Gastroesophageal sphincter (tissue), 4 donors: ENCODE results near the gene SPATA1. TPM values are rescaled to one million over a fixed set of nuclear protein-coding genes. Genes with fewer than 3 reads are reported as not detected.

Experiments used
- ATAC-seq: fragments of 150-250 bp; one replicate; pipeline ENCODE4 v1.9.1; 2016; ENCODE audit warnings: mild to moderate bottlenecking, moderate library complexity
- H3K27ac ChIP-seq, 4 donors: fragments of 200-600 bp; sonication (generic) in 3 of 4; 1 replicate in 3 of 4; 2 replicates in 1 of 4; pipeline ENCODE4 v1.5.1; 2016 to 2019
- H3K27me3 ChIP-seq: fragments of 200-600 bp; sonication (generic); one replicate; pipeline ENCODE4 v1.5.1; 2019
- H3K36me3 ChIP-seq, 2 donors: fragments of 200-600 bp; sonication (generic); one replicate each; pipeline ENCODE4 v1.5.1; 2019; ENCODE audit warnings: control low read depth in 1 of 2
- H3K4me1 ChIP-seq, 3 donors: fragments of 200-600 bp; sonication (generic); 1 replicate in 2 of 3; 2 replicates in 1 of 3; pipeline ENCODE4 v1.5.1; 2016 to 2019; ENCODE audit warnings: control low read depth in 2 of 3
- H3K4me3 ChIP-seq, 2 donors: fragments of 200-600 bp; sonication (generic); one replicate each; pipeline ENCODE4 v1.5.1; 2019; ENCODE audit warnings: mild to moderate bottlenecking in 1 of 2, moderate library complexity in 1 of 2
- H3K9me3 ChIP-seq, 3 donors: fragments of 200-600 bp; sonication (generic); one replicate each; pipeline ENCODE4 v1.5.1; 2017 to 2019; ENCODE audit warnings: control low read depth in 2 of 3
- EP300 ChIP-seq: sonication (generic); formaldehyde crosslinking; IDR thresholded peaks from one replicate; pipeline ENCODE4 v1.6.1; 2017; ENCODE audit warnings: antibody characterized with exemption, mild to moderate bottlenecking
- POLR2A ChIP-seq, 2 donors: fragments of 450-650 bp; IDR thresholded peaks; one replicate each; pipeline ENCODE4 v1.6.1; 2017; ENCODE audit warnings: antibody characterized with exemption in 2 of 2, mild to moderate bottlenecking in 2 of 2, moderate library complexity in 1 of 2
- POLR2AphosphoS5 ChIP-seq: sonication (generic); formaldehyde crosslinking; IDR thresholded peaks from one replicate; pipeline ENCODE4 v1.6.1; 2017; ENCODE audit warnings: antibody characterized with exemption
- WGBS, 2 donors: methylation state at CpG; one replicate each; pipeline ENCODE4 v1.1.5; 2018; ENCODE audit warnings: low coverage in 1 of 2; 5-methylcytosine and 5-hydroxymethylcytosine counted together
- total RNA-seq, 4 donors: library from RNA; depleted of rRNA; stranded (reverse); fragments of >200 nt; gene quantifications; one replicate each; pipeline ENCODE4 v1.1.0, GENCODE V29; 2016
- TF ChIP-seq, protein P1 (sequence below), 4 experiments: fragments of 200-600 bp in 2 of 4; fragments of 450-650 bp in 2 of 4; sonication (generic) in 1 of 4; IDR thresholded peaks; one replicate each; pipeline ENCODE4 v1.5.1; 2017 to 2019; ENCODE audit warnings: antibody characterized with exemption in 4 of 4, mild to moderate bottlenecking in 2 of 4, moderate library complexity in 2 of 4

Gene SPATA1
- total RNA-seq, 4 donors from 2014 or later, result 1.2 TPM; not detected in 3

DNA sequence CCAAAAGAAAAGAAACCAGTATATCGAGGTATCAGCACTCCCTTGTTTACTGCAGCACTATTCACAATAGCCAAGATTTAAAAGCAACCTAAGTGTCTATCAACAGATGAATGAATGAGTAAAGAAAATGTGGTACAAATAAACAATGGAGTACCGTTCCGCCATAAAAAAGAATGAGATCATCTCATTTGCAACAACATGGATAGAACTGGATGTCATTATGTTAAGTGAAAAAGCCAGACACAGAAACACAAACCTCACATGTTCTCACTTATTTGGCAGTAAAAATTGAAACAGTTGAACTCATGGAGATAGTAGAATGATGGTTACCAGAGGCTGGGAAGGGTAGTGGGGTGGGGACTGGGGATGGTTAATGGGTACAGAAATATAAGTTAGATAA lies 4.5 kb downstream of the SPATA1 start:
- Histone ChIP-seq H3K27ac (no peak overlapping the region), H3K27me3 (no peaks in the 10 kb centered on the region), H3K4me3 (no peak overlapping the region), H3K36me3 (no peaks in the 10 kb centered on the region), H3K4me1 (peaks cover 0 to 8% (median 0%) of the 10 kb centered on the region in 3 donors), H3K9me3 (peaks cover 0 to 9% (median 0%) of the 10 kb centered on the region in 3 donors)
- ATAC-seq, result no peak
- WGBS, 2 donors, result 82 to 94% methylated on average over 3 of the region's 3 CpGs
- TF ChIP-seq POLR2AphosphoS5, result no peak
- no peak for TF ChIP-seq POLR2A (IDR thresholded peaks at IDR 0.05)
- no peak for TF ChIP-seq EP300
- TF ChIP-seq, protein P1, sequence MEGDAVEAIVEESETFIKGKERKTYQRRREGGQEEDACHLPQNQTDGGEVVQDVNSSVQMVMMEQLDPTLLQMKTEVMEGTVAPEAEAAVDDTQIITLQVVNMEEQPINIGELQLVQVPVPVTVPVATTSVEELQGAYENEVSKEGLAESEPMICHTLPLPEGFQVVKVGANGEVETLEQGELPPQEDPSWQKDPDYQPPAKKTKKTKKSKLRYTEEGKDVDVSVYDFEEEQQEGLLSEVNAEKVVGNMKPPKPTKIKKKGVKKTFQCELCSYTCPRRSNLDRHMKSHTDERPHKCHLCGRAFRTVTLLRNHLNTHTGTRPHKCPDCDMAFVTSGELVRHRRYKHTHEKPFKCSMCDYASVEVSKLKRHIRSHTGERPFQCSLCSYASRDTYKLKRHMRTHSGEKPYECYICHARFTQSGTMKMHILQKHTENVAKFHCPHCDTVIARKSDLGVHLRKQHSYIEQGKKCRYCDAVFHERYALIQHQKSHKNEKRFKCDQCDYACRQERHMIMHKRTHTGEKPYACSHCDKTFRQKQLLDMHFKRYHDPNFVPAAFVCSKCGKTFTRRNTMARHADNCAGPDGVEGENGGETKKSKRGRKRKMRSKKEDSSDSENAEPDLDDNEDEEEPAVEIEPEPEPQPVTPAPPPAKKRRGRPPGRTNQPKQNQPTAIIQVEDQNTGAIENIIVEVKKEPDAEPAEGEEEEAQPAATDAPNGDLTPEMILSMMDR (IDR thresholded peaks at IDR 0.05), result no peak

DNA sequence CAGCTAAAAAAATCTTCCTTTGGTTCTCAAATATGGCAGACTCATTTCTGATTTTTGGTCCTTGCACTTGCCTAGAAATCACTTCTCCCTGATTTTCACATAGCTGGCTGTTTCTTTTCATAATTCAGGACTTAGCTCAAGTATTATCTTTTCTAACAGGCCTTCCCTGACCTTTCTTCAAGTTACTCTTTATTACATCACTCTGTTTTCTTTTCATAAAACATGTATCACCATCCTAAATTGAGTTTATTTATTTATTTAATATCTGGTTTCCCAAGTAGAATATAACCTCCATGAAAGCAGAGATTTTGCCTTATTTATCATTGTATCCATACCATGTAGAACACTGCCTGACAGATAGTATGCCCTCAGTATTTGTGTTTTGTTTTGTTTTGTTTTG lies 18.4 kb downstream of the SPATA1 start:
- Histone ChIP-seq H3K27ac (no peak overlapping the region), H3K4me3 (no peak overlapping the region), H3K36me3 (peaks cover 0 to 10% of the 10 kb centered on the region in 2 donors), H3K9me3 (no peaks in the 10 kb centered on the region), H3K27me3 (no peaks in the 10 kb centered on the region), H3K4me1 (no peaks in the 10 kb centered on the region)
- ATAC-seq, result no peak
- TF ChIP-seq POLR2AphosphoS5, result no peak
- TF ChIP-seq, protein P1 (IDR thresholded peaks at IDR 0.05), result no peak
- no peak for TF ChIP-seq POLR2A (IDR thresholded peaks at IDR 0.05)
- TF ChIP-seq EP300, result no peak

DNA sequence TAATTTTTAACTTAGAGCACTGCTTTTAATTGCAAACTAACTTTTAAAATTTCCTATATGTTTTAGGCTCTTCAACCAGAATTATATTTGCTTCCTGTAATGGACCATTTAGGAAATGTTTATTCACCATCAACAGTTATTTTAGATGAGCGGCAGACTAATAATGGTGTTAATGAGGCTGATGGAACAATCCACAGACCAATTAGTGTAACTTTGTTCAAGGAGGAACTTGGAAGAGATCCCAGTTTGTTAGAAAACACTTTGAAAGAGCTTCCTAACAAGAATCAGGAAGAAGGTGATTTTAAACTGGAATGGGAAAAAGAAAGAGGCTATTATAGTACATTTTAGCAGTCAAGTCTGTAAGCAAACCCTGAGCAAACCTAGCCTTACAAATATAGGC lies 19.6 kb downstream of the SPATA1 start:
- H3K27ac ChIP-seq, result no peak overlapping the region
- H3K36me3 ChIP-seq, result peaks cover 0 to 14% of the 10 kb centered on the region in 2 donors
- no peaks in the 10 kb centered on the region for H3K4me1 ChIP-seq
- 75 to 86% methylated on average over 1 of the region's 1 CpG for WGBS, 2 donors
- no peaks in the 10 kb centered on the region for H3K9me3 ChIP-seq
- no peaks in the 10 kb centered on the region for H3K27me3 ChIP-seq
- ATAC-seq, result no peak
- H3K4me3 ChIP-seq, result no peak overlapping the region
- TF ChIP-seq POLR2AphosphoS5 (no peak), EP300 (no peak), POLR2A (IDR thresholded peaks at IDR 0.05) (no peak)
- TF ChIP-seq, protein P1 (IDR thresholded peaks at IDR 0.05), result no peak

DNA sequence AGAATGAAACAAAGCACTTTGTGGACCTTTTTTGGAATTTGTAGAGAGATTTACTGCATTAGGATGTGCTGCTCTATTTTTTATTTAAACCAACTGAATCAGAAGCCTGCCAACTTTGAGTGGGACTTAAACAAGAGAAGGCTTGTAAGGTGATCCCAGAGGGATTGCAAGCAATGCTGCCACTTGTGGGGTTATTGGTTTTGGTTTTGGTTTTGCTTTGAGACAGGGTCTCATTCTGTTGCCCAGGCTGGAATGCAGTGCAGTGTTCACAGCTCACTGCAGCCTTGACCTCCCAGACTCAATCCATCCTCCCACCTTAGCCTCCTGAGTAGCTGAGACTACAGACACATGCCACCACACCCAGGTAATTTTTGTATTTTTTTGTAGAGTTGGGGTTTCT lies 32.4 kb downstream of the SPATA1 start:
- TF ChIP-seq POLR2AphosphoS5, result no peak
- TF ChIP-seq, protein P1 (IDR thresholded peaks at IDR 0.05), result no peak
- TF ChIP-seq POLR2A (IDR thresholded peaks at IDR 0.05), result no peak
- no peak for TF ChIP-seq EP300
- H3K27me3 ChIP-seq, result no peaks in the 10 kb centered on the region
- H3K4me3 ChIP-seq, result no peak overlapping the region
- no peak overlapping the region for H3K27ac ChIP-seq
- H3K9me3 ChIP-seq, result no peaks in the 10 kb centered on the region
- no peaks in the 10 kb centered on the region for H3K4me1 ChIP-seq
- H3K36me3 ChIP-seq, result peaks cover 0 to 34% of the 10 kb centered on the region in 2 donors
- no peak for ATAC-seq

DNA sequence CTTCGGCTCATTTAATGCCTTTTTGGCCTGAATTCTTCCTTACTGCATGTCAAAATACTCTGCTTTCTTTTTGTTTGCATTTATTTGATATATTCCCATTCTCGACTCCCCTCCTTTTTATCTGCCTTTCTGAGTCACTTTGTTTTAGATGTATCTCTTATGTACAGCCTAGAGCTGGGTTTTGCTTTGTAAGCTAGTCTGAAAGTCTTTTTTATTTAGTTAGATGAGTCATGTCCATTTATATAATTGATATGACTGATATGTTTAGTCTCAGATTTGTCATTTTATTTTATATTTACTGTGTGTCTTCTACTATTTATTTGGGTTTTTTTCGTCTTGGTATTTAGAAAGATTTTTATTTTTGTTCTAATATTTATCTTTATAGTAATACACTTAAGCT lies 33.8 kb downstream of the SPATA1 start:
- Histone ChIP-seq H3K36me3 (peaks cover 0 to 34% of the 10 kb centered on the region in 2 donors), H3K4me1 (no peaks in the 10 kb centered on the region), H3K27me3 (no peaks in the 10 kb centered on the region), H3K27ac (no peak overlapping the region), H3K4me3 (no peak overlapping the region), H3K9me3 (no peaks in the 10 kb centered on the region)
- 73 to 92% methylated on average over 2 to 3 of the region's 3 CpGs for WGBS, 2 donors
- ATAC-seq, result no peak
- TF ChIP-seq POLR2A (IDR thresholded peaks at IDR 0.05) (no peak), POLR2AphosphoS5 (no peak), EP300 (no peak)
- TF ChIP-seq, protein P1 (IDR thresholded peaks at IDR 0.05), result no peak
